CD14-positive monocyte (primary cell): ENCODE measurements around the gene TMEM86B. TPM values are rescaled to one million over a fixed set of nuclear protein-coding genes. Genes with fewer than 3 reads are reported as not detected.

ENCODE experiments used
- DNase-seq, 3 donors: peaks; one replicate each; pipeline ENCODE4 v3.0.0-alpha.2; 2011 to 2022
- H2AFZ ChIP-seq: 2 replicates; pipeline ENCODE4 v1.6.0; 2012; ENCODE audit warnings: mild to moderate bottlenecking, low read depth, low read length, inconsistent platforms; ENCODE audit not compliant: insufficient read depth, poor library complexity, severe bottlenecking
- H3K27ac ChIP-seq, 2 donors: 1 replicate in 1 of 2; 2 replicates in 1 of 2; pipeline ENCODE4 v1.5.1; 2012 to 2013; ENCODE audit warnings: low read length in 2 of 2, control low read depth in 1 of 2, inconsistent platforms in 1 of 2, low read depth in 1 of 2, mild to moderate bottlenecking in 1 of 2
- H3K27me3 ChIP-seq, 2 donors: one replicate each; pipeline versions ENCODE4 v1.6.0 to v1.6.1; 2011 to 2013; ENCODE audit warnings: low read length in 2 of 2; ENCODE audit not compliant: control insufficient read depth in 2 of 2, insufficient read depth in 2 of 2
- H3K36me3 ChIP-seq, 2 donors: replicated peaks in 1 of 2; 1 replicate in 1 of 2; 2 replicates in 1 of 2; pipeline versions ENCODE4 v1.5.1 to v1.6.1; 2012 to 2013; ENCODE audit warnings: low read length in 2 of 2, control low read depth in 1 of 2, inconsistent platforms in 1 of 2, mild to moderate bottlenecking in 1 of 2; ENCODE audit not compliant: insufficient read depth in 2 of 2, control insufficient read depth in 1 of 2
- H3K4me1 ChIP-seq, 2 donors: 1 replicate in 1 of 2; 2 replicates in 1 of 2; pipeline versions ENCODE4 v1.5.1 to v1.6.1; 2012 to 2013; ENCODE audit warnings: low read length in 2 of 2, control low read depth in 1 of 2, inconsistent platforms in 1 of 2, mild to moderate bottlenecking in 1 of 2, moderate library complexity in 1 of 2; ENCODE audit not compliant: insufficient read depth in 2 of 2, control insufficient read depth in 1 of 2
- H3K4me2 ChIP-seq: replicated peaks from 2 replicates; pipeline ENCODE3; 2012; ENCODE audit warnings: low read length, moderate library complexity, mild to moderate bottlenecking; ENCODE audit not compliant: poor library complexity, severe bottlenecking; ENCODE audit errors: extremely low read depth
- H3K4me3 ChIP-seq, 3 experiments: fragments of 200-600 bp in 1 of 3; sonication (generic) in 1 of 3; replicated peaks in 1 of 3; 1 replicate in 2 of 3; 2 replicates in 1 of 3; pipeline ENCODE4 v1.5.1; 2011 to 2013; ENCODE audit warnings: low read length in 3 of 3, mild to moderate bottlenecking in 3 of 3, control low read depth in 2 of 3, low read depth in 2 of 3, inconsistent platforms in 1 of 3, moderate library complexity in 1 of 3
- H3K79me2 ChIP-seq: 2 replicates; pipeline ENCODE4 v1.6.0; 2012; ENCODE audit warnings: mild to moderate bottlenecking, control low read depth, inconsistent platforms, low read length, moderate library complexity; ENCODE audit not compliant: insufficient read depth
- H3K9ac ChIP-seq: 2 replicates; pipeline ENCODE4 v1.6.0; 2017; ENCODE audit warnings: low read length, mild to moderate bottlenecking; ENCODE audit not compliant: insufficient read depth, poor library complexity, severe bottlenecking
- H3K9me3 ChIP-seq, 2 donors: replicated peaks in 1 of 2; 1 replicate in 1 of 2; 2 replicates in 1 of 2; pipeline versions ENCODE4 v1.5.1 to v1.6.1; 2012 to 2013; ENCODE audit warnings: low read length in 2 of 2, control low read depth in 1 of 2; ENCODE audit not compliant: control insufficient read depth in 1 of 2, insufficient read depth in 1 of 2
- H4K20me1 ChIP-seq: 2 replicates; pipeline ENCODE4 v1.6.0; 2012; ENCODE audit warnings: mild to moderate bottlenecking, low read length, control low read depth, moderate library complexity; ENCODE audit not compliant: insufficient read depth
- H3K27ac Mint-ChIP-seq, 7 donors: one replicate each; pipeline ENCODE4 v1.8.0; 2020; ENCODE audit warnings: mild to moderate bottlenecking in 7 of 7, mixed read lengths in 7 of 7, moderate library complexity in 6 of 7, inconsistent platforms in 2 of 7
- H3K27me3 Mint-ChIP-seq, 3 donors: one replicate each; pipeline ENCODE4 v1.8.0; 2021 to 2022; ENCODE audit warnings: low read depth in 3 of 3, mild to moderate bottlenecking in 3 of 3, mixed read lengths in 3 of 3, moderate library complexity in 3 of 3, inconsistent platforms in 1 of 3
- H3K36me3 Mint-ChIP-seq, 2 donors: one replicate each; pipeline ENCODE4 v1.8.0; 2020; ENCODE audit warnings: mixed read lengths in 2 of 2, inconsistent platforms in 1 of 2, mild to moderate bottlenecking in 1 of 2
- H3K4me1 Mint-ChIP-seq: one replicate; pipeline ENCODE4 v1.8.0; 2020; ENCODE audit warnings: mild to moderate bottlenecking, mixed read lengths
- H3K4me3 Mint-ChIP-seq, 2 donors: one replicate each; pipeline ENCODE4 v1.8.0; 2020; ENCODE audit warnings: mild to moderate bottlenecking in 2 of 2, mixed read lengths in 2 of 2, moderate library complexity in 1 of 2
- H3K9me3 Mint-ChIP-seq, 7 donors: one replicate each; pipeline ENCODE4 v1.8.0; 2020 to 2022; ENCODE audit warnings: mixed read lengths in 7 of 7, mild to moderate bottlenecking in 6 of 7, moderate library complexity in 6 of 7, inconsistent platforms in 2 of 7
- WGBS: methylation state at CpG from one replicate; pipeline ENCODE4 v1.1.5; 2013; ENCODE audit warnings: missing lambda C conversion rate; ENCODE audit not compliant: insufficient coverage; 5-methylcytosine and 5-hydroxymethylcytosine counted together
- intact Hi-C, 2 donors: fragments of 100-400 bp; cut with micrococcal nuclease; formaldehyde crosslinking; loops; one replicate each; pipeline versions ENCODE4 v1.15.0 to v1.15.1; 2023
- polyA plus RNA-seq, 3 donors: library from polyadenylated mRNA; depleted of rRNA in 1 of 3; unstranded in 2 of 3; stranded (reverse) in 1 of 3; fragments of 300-500 nt in 2 of 3; fragments of >200 nt in 1 of 3; fragmentation: Illumina TruSeq in 2 of 3; gene quantifications; 1 replicate in 2 of 3; 2 replicates in 1 of 3; pipeline ENCODE4 v1.2.3, GENCODE V29; 2012 to 2021
- TF ChIP-seq, protein P1 (sequence below): fragments of 200-600 bp; IDR thresholded peaks from one replicate; pipeline ENCODE4 v1.8.0; 2022; ENCODE audit warnings: antibody characterized with exemption, mild to moderate bottlenecking

TMEM86B gene
- polyA plus RNA-seq, 3 donors: 0.16 to 10.7 (median 0.38) TPM

- peaks cover 21 to 23% of the 10 kb centered on the region in 2 donors for H3K4me1 ChIP-seq
- H3K9ac ChIP-seq: no peak overlapping the region
- Mint-ChIP-seq H3K27ac (no peak overlapping the region), H3K4me1 (peaks cover 20% of the 10 kb centered on the region), H3K9me3 (peaks cover 0 to 9% (median 3%) of the 10 kb centered on the region in 7 donors), H3K4me3 (no peak overlapping the region), H3K27me3 (no peaks in the 10 kb centered on the region), H3K36me3 (peaks cover 13% of the 10 kb centered on the region in 2 donors)
- TF ChIP-seq, protein P1, sequence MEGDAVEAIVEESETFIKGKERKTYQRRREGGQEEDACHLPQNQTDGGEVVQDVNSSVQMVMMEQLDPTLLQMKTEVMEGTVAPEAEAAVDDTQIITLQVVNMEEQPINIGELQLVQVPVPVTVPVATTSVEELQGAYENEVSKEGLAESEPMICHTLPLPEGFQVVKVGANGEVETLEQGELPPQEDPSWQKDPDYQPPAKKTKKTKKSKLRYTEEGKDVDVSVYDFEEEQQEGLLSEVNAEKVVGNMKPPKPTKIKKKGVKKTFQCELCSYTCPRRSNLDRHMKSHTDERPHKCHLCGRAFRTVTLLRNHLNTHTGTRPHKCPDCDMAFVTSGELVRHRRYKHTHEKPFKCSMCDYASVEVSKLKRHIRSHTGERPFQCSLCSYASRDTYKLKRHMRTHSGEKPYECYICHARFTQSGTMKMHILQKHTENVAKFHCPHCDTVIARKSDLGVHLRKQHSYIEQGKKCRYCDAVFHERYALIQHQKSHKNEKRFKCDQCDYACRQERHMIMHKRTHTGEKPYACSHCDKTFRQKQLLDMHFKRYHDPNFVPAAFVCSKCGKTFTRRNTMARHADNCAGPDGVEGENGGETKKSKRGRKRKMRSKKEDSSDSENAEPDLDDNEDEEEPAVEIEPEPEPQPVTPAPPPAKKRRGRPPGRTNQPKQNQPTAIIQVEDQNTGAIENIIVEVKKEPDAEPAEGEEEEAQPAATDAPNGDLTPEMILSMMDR: no peak
- no peak for DNase-seq
- H2AFZ ChIP-seq: no peak overlapping the region
- H4K20me1 ChIP-seq: peaks cover 16% of the 10 kb centered on the region
- no peak overlapping the region for H3K4me2 ChIP-seq
- 100% methylated on average over 7 of the region's 13 CpGs for WGBS
- H3K27me3 ChIP-seq: no peaks in the 10 kb centered on the region
- H3K79me2 ChIP-seq: peaks cover 22% of the 10 kb centered on the region
- H3K9me3 ChIP-seq: peaks cover 0 to 3% of the 10 kb centered on the region in 2 donors
- peaks cover 0 to 9% of the 10 kb centered on the region in 2 donors for H3K36me3 ChIP-seq
- no peak overlapping the region for H3K4me3 ChIP-seq
- no peak overlapping the region for H3K27ac ChIP-seq
- intact Hi-C loops: no loop called here
These were observed 33.1 kb upstream of the TMEM86B start for GRCh38 chr19:55261671-55262126.

DNA sequence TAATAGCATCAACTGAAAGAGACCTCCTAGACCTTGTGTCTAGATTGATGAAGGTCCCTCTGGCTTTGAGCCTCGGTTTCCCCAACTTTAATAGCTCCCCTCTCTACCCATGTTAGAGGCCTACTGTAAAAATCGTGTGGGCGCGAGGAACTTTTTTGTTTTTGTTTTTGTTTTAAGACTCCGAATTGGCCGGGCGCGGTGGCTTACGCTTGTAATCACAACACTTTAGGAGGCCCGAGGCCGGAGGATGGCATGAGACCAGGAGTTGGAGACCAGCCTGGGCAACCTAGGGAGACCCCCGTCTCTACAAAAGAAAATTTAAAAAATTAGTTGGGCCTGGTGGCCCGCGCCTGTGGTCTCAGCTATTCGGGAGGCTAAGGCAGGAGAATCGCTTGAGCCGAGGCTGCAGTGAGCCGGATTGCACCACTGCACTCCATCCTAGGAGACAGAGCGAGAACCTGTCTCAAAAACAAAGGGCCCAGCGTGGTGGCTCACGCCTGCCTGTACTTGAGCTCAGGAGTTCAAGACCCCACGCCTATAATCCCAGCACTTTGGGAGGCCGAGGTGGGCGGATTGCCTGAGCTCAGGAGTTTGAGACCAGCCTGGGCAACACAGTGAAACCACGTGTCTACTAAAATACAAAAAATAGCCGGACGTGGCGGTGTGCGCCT, 31.1 kb upstream of the TMEM86B start:
- Histone ChIP-seq H3K27me3 (no peaks in the 10 kb centered on the region), H3K9me3 (peaks cover 0 to 3% of the 10 kb centered on the region in 2 donors), H3K4me2 (peak overlapping the region; percentile 89), H3K4me1 (peaks cover 41 to 44% of the 10 kb centered on the region in 2 donors), H3K27ac (peak overlapping the region; percentile 89 to 92), H2AFZ (peak overlapping the region; percentile 92), H3K36me3 (peaks cover 0 to 9% of the 10 kb centered on the region in 2 donors), H4K20me1 (peaks cover 36% of the 10 kb centered on the region), H3K9ac (peak overlapping the region; percentile 93), H3K4me3 (peak overlapping the region; percentile 61 to 94 (median 66)), H3K79me2 (peaks cover 42% of the 10 kb centered on the region)
- H3K27me3 Mint-ChIP-seq: no peaks in the 10 kb centered on the region
- peaks cover 40% of the 10 kb centered on the region for H3K4me1 Mint-ChIP-seq
- DNase-seq: no peak
- intact Hi-C loops: loop anchor here (1.0 to 10.0 kb wide), 4 partner anchors 19 to 145 kb away; partner anchors contain the start of gene PPP1R12C (in 1 of the 2)
- TF ChIP-seq, protein P1: no peak
- H3K27ac Mint-ChIP-seq: peak overlapping the region; percentile 91 to 97 (median 97)
- H3K36me3 Mint-ChIP-seq: peaks cover 15 to 17% of the 10 kb centered on the region in 2 donors
- peak overlapping the region; percentile 88 to 94 for H3K4me3 Mint-ChIP-seq
- peaks cover 0 to 4% (median 0%) of the 10 kb centered on the region in 7 donors for H3K9me3 Mint-ChIP-seq
- WGBS: 69% methylated on average over 21 of the region's 29 CpGs
